ENCODE measurements around the gene WNT5B. TPM values are rescaled to one million over a fixed set of nuclear protein-coding genes. Genes with fewer than 3 reads are reported as not detected.

WNT5B gene
- total and polyA plus RNA-seq, 9 of the 15 experiments (the other 6 are each of a cell fraction or from before 2014, with no cell fraction given) = 0.42 to 16.8 (median 5.4) TPM

GRCh38 chr12:1595690-1596347 is 33.2 kb upstream of the WNT5B start (continued):
- TF ChIP-seq CEBPZ (IDR thresholded peaks at IDR 0.05; ENCODE audit: borderline replicate concordance, low read depth, low read length) (no peak), PRDM10 (IDR thresholded peaks at IDR 0.05; ENCODE audit: partially characterized antibody) (peak; percentile 69), ELK3 (CRISPR knock-in tag; IDR thresholded peaks at IDR 0.05) (no peak)

Measured in K562 (cell line).